Hematopoietic multipotent progenitor cell treated with erythropoietin and hydrocortisone succinate and interleukin-3 and kit ligand, for 15 days (in vitro differentiated cells): ENCODE data around the gene RAB36.

ENCODE experiments used
- DNase-seq: peaks from one replicate; pipeline ENCODE4 v3.0.0-alpha.2; 2015; ENCODE audit warnings: low spot score

The RAB36 gene

DNA sequence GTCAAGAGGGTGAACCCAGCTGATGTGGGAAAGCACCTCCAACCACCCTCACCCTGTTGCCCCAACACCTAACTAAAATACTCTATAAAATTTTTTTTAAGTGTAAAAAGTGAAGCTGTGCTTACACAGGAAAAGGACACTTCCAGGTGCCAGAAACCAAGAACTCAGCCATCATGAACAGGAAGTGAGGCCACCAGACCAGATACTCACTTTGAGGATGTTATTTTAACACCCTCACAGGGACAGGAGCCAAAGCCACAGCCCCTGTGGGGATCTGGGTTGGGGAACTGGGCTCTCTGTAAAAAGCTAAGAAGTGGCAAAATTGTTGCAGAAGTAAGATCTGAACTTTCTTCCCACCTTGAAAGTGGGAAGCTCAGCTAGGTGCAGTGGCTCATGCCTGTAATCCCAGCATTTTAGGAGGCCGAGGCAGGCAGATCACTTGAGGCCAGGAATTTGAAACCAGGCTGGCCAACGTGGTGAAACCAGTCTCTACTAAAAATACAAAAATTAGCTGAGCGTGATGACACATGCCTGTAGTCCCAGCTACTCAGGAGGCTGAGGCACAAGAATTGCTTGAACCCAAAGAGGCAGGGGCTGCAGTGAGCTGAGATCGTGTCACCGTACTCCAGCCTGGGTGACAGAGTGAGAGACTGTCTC, 7.2 kb upstream of the RAB36 start:
- no peak for DNase-seq

DNA sequence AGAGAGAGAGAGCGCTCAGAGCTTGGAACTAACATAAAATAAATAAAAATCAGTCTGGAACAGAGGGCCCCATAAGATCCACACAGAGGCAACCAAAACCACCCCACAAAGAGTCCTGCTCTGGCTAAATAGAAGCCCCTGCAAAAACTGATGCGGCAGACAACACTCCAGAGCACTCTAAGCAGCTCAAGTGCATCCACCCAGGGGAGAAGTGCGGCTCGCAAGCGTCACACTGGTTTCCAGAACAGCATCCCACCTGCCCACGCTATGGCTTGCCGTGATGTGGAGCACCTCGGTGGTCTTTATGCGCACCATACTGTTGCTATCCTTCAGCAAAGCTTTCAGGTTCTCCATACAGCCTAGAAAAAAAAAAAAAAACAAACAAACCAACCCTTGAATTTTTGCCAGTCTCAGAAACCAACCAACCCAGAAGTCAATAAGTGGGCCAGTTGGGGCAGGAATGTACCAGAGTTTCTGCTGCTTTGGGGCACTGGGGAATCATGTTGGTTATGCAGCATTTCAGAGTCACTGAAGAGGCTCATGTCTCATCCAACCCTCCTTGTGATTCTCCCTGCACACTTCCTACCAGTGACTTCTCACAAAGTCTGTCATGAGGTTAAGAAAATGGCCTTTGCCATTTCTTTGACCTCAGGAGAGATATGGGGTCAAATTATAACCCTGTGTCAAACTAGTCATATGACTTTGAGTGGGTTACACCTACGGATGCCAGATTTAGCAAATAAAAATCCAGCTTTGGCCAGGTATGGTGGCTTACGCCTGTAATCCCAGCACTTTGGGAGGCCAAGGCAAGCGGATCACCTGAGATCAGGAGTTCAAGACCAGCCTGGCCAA, 6.5 kb upstream of the RAB36 start:
- DNase-seq, result no peak

DNA sequence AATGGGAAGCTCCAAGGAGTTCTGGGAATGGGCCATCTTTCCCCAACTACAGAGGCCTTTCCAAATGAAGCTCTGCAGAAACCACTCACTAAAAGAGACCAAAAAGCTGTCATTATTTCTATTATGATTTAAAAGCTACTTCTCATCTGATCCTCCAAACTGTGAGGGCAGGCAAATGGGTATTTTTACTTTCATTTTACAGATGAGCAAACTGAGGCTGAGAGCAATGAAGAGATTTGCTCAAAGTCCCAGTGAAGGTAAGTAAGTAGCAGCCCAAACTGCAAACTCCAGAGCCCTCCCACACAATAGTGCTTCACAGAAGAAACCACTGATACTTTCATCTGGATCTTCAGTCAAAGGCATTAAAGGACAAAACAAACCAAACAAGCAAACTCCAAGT, 4.9 kb upstream of the RAB36 start:
- DNase-seq, result no peak

DNA sequence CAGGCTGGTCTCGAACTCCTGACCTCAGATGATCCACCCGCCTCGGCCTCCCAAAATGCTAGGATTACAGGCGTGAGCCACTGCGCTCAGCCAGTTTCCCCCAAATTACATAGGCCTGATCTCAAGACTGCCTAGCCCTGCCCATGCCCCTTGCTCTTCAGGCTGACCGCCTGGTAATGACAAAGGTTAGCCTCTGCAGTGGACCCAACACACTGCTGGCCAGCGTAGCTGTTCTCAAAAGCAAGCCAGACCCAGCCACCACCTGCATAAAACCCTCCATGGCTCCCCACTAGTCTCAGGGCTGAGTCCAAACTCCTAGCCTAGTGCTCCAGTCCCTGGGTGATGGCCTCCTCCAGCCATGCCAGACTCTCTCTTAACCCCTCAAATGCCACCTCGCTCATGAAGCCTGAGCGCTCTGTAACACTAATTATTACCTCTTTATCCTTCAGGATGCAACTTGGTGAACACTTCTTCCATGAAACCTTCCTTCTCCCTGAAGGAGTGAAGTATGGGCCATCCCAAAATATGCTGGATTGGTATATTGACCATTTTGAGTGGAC, 2.7 kb upstream of the RAB36 start:
- DNase-seq, result no peak

DNA sequence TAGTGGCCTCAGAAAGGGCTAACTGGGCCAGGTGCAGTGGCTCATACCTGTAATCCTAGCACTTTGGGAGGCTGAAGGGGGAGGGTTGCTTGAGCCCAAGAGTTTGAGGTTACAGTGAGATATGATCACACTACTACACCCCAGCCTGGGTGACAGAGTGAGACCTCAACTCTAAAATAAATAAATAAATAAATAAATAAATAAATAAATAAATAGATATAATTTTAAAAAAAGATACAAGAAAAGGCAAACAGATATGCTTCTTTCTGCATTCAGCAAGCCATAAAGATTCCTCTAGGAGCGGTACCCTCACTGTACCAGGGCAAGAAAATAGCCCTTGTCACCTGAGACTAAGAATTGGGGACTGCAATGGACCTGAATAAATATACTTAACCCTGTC, 2.2 kb upstream of the RAB36 start:
- no peak for DNase-seq

DNA sequence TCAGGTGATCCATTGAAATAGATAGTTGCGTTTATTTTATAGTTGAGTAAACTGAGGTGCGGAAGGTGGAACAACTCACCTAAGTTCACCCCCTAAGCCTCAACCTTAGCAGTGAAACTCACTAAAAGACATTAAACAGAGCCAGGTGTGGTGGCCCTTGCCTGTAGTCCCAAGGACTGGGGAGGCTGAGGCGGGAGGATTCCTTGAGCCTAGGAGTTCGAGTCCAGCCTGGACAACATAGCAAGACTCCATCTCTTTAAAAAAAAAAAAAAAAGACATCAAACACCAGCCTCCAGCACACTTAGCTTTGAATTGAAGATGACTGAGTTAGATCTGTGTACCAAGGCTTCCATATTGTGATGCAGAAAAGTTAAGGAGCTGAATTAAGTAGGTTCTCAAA, 845 bp upstream of the RAB36 start:
- DNase-seq, result no peak

DNA sequence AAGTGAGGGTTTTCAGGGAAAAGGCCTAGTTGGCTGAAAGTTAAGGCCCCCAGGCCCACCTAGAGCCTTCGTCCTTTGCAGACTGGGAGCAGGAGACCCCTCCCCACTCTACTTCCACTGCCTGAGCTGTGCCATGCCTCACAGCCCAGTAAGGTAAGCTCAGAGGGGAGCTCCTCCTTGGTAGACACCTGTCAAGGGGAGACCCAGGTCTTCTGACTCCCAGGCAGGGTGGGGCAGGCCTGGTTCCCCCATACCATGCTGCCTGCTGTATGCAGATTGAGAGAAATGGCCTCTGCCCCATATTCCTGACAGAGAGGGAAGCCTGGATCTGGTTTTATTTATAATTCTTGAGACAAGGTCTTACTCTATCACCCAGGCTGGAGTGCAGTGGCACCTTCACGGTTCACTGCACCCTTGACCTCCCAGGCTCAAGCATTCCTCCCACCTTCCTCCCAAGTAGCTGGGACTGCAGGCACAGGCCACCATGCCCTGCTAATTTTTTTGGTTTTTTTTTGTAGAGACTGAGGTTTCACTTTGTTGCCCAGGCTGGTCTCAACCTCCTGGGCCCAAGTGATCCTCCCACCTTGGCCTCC, 697 bp downstream of the RAB36 start:
- DNase-seq, result no peak

DNA sequence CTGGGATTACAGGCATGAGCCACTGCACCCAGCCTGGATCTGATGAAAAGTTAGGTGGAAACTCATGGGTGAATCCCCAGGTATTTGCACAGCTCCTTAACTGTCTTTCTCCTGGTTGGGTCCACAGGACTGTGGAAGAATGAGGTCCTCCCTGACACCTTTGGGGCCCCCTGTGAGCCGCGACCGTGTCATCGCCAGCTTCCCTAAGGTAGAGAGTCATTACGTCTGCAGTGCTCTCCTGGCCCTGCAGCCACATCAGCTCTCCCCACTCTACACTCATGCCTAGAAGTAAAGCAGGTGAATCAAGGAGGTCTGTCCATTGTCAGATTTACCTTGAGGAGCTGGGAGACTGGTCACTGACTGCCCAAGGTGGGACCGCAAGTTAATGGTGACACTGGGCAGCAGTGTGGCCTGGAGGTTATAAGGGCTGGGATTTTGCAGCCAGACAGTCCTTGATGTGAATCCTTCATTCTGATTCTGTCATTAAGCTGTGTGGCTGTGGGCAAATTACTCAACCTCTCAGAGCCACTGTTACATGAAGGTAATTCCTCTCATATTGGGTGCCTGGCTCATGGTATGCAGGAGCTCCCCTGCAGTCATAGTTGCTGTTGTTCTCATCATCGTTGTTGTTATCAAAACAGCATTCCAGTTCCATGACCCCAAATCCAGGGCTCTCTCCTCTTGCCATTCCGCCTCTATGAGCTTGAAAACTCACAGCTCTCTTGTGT, 1.4 kb downstream of the RAB36 start:
- DNase-seq, result no peak

DNA sequence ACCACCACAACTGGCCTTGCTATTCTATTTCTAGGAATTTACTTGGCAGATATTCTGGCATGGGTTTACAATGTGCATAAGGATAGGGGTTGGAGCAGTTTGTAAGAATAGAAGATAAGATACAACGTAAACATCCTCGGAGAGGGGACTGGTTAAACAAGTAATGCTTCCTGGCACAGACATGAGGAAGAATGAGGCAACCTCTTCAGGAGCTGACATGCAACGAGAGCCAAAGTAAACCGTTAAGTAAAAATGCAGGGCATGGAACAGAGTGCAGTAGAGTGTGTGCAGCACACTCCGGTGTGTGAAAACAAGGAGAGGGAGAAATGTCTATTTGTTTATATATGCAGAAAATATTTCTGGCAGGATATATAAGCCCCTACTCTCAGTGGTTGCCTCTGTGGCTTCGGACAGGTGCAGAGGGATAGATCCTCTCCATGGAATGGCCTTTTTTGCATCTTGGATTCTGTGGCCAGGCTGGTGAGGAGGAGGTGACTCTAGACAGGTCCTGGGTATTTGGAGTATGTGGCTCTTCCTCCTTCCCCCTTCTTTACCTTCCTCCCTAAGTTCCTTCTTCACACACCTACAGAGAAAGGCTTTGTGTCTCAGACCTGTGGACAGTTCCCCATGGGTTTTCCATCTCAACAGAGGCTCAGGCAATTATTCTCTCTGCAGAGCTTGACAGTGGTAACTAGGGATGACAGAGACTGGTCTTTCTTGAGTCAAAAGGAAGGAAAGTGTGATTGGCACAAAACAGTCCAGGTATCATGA, 2.5 kb downstream of the RAB36 start:
- DNase-seq, result no peak

DNA sequence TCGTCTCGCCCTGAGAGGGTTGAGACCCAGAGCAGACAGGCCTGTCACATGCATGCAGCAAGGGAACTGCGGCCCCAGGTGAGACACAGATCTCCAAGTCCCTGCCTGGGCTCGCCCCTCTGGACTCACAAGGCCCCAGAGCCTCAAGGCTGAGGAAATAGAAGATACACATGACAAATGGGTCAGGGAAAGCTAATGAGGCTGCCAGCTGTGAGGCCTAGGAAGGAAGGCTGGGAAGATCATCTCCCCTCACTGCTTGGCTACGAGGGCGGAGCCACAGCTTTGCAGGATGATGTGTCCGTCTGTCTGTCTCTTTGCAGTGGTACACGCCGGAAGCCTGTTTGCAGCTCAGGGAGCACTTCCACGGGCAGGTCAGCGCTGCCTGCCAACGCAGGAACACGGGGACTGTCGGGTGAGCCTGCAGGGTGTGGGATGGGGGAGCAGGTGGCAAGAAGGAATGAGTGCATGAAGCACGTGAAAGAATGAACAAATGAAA, 4.5 kb downstream of the RAB36 start:
- DNase-seq, result no peak

DNA sequence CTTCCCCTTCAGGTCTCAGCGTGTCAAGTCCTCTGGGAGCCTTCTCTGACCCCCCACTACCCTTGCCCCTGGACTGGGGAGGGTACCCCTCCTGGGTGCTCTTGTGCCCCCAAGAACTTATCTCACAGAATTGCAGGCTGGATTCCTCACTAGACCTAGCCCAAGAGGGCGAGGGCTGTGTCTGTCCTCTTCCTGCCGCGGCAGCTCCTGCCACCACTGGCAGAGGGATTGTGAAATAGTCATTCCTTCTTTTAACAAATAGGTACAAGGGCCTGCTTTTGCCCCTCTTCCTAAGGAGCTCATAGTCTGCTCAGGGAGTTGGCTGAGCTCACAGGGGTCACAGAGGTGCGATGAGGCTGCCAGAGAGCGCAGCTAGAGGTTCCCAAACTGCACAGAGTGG, 5.5 kb downstream of the RAB36 start:
- DNase-seq, result no peak

DNA sequence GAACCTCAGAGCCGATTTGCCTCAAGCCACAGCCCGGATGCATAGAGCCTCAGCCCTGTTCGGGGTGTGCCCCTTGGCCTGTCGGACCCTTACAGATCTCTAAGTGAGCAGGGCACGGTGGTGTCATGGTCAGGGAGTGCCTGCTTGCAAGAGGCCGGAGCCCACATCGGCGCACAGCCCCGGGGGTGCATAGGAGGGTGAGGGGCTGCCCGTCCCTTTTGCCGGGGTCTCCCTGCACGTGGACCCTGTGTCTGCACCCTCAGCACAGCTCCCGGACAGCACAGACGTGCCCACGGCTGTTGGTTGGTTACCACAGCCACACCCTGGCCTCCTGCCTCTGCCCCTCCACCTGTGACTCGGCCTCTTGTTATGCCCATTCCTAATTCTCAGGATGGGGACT, 6.5 kb downstream of the RAB36 start:
- DNase-seq, result no peak

DNA sequence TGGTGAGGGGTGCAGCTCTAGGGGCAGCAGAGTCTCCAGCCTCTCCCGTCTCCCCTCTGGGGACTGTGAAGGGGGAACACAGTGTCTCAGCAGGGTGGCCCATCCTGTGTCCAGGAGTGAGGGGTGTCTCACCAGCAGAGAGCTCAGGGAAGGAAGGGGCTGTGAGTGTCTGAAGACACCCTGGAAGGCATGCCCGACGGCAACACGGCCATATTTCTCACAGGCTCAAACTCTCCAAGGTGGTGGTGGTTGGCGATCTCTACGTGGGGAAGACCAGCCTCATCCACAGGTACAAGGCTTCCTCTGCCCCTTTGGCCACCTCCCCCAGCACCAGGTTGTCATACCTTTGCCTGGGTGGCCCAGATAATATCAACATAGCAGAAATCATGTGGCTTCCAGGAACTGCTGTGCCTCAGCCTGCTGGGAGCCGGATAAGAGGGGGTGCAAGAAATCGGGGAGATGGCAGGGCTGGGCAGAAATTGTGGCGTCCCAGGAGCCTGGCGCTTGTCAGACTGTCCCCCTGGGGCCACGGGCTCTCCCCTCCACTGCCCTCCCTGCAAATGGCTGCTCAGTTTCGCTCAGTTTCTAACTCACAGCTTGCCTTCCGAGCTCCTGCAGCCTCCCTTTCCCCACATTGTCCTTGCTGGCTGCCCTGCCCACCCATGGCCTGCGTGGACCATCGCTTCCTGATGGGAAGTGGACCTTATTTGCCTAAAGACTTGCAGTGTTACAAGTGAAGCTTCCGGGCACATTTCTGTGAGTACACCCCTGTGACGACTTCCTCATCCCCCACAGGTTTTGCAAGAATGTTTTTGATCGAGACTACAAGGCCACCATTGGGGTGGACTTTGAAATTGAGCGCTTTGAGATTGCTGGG, 7.2 kb downstream of the RAB36 start:
- no peak for DNase-seq

DNA sequence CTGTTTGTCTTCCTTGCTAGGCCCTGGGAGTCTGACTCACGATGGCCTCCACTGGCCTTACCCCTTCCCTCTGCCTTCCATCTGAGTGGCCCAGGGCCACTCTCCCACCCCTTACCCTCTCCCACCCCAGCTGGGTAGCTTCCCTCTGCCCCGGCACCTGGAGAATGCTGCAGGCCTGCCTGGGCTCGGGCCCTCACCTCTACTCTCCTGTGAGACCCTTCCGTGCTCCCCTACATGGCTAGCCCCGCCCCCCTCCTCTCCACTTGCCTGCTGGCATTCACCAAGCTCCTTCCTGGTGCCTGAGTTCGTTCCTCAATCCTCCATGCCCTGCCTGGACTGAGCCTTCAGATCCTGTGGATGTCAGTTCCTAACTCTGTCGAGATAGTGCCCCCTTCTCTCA, 8.7 kb downstream of the RAB36 start:
- no peak for DNase-seq

DNA sequence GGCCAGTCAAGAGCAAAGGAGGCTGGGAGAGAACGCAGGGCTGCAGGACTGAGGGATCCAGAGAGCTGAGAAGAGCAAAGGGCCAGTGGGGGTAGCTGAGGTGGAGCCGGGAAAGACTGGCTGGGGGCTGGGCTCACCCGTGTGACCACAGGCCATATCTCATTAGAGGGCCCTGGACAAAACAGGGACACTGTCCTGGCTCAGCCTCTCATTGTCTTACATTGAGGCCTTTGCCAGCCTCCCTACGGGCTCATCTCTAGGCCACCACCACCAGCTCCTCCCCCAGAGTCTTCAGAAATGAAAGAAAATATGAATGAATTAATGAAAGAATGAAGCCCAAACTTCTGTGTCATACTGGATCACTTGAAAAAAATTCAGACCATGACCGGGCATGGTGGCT, 9.2 kb downstream of the RAB36 start:
- DNase-seq, result no peak

DNA sequence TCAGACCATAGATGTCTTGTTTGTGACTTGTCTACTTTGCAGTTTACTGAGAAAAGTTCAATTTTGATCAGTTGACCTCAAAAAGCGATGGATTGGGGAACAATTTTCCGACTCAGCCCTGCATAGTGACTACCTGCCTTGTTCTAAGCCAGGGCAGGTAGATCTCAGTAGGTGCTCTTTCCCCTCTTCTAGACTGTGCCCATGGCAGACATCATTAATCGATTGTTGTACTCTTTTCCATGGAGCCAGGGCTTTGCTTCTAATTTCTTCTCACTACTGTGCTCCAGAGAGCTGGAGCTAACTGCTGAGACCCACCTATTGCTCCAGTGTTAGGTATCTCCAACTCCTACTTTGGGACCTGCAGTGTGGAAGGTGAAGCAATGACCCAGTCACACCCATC, 9.9 kb downstream of the RAB36 start:
- no peak for DNase-seq

DNA sequence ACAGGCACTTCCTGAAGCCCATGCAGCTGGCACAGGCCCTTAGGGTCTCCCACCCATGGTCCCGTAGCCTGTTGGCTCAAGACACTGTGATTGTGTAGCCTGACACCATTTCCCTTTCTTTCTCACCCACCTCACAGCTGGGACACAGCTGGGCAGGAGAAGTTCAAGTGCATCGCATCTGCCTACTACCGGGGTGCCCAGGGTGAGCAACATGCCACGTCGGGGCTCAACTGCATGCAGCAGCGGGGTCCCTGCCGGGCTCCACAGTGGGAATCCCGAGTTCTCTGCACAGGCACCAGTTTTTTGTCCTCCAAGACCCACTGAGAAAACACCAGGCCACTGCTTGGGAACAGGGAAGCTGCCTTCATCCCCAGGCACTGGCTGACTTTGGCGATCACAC, 10.6 kb downstream of the RAB36 start:
- no peak for DNase-seq

DNA sequence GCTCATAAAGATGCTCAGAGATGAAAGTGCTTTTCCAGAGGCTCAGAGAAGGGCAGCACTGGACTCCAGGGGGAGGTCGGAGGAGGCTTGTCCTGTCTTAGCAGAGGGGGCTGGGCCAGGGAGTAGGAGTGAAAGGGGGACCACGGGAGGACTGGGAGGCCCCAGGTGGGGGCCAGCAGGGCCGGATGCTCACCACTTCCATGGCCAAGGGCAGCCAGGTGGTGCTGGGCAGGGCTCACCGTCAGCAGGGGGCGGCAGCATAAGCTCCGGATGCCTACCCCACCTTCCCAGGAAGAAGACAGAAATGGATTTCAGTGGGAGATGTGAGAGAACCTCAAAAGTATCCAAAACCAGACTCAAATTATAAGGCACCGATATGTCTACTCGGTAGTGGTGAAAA, 11.0 kb downstream of the RAB36 start:
- no peak for DNase-seq

DNA sequence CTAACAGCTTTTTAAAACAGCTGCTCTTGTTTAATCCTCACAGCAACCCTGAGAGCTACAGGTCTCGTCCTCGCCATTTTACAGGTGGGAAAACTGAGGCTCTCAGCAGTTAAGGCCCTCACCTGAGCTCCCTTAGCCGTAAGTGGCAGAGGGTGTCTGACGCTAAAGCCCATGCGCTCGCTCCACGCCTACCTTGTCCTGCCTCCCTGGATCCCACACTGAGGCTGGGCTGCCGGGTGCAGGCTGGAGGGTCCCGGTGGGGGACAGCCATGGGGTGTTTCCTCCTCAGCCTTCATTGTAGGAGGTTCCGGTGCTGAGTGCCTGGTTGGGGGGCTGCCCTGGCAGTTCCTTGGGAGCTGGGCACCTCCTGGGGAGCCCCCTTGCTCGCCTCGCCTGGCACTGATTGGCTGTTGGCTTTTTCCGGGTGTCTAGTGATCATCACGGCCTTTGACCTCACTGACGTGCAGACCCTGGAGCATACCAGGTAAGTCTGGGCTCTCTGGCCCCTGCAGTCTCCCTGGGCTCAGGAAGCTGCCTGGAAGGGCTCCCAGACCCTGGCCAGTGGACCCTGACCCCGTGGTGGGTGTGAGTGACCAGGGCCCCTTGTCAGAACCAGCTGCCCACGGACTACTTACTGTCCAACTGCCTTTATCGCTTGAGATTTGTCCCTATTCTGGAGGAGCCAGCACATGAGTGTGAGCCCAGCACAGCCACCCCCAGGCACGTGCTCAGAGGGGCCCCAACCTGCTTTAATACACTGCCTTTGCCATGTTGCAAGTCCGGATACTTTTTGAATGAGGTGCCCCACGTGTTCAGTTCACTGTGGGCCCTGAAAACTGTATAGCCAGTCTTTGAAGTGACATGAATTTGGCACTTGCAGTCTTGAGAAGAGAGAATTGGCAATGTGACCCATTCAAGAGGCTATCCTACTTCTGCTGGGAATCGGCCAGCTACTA, 12.6 kb downstream of the RAB36 start:
- DNase-seq, result no peak
